Measurements from ENCODE around the gene EDC3.

EDC3 gene

DNA sequence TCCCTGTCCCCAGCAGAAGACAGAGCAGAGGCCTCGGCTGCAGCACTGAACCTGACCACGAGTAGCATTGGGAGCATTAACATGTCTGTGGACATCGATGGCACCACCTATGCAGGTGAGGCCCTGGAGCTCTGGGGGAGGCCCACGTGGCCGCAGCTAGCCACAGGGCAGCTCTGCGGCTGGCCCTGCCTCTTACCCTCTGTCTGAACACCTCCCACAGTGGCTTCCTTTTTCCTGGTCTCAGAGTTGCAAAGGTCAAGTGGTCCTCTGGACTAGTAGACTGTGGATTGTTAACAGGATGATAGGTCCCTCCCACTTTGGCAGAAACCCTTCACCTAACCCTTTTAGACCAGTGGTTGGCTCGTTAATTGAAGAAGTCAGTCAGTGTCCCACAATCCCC is 102.7 kb downstream of the EDC3 start:
- no peak overlapping the region for H3K4me3 ChIP-seq (replicated peaks; ENCODE audit: low read depth, low read length)
- DNase-seq (ENCODE audit: low read depth): no peak
- TF ChIP-seq, protein P1, sequence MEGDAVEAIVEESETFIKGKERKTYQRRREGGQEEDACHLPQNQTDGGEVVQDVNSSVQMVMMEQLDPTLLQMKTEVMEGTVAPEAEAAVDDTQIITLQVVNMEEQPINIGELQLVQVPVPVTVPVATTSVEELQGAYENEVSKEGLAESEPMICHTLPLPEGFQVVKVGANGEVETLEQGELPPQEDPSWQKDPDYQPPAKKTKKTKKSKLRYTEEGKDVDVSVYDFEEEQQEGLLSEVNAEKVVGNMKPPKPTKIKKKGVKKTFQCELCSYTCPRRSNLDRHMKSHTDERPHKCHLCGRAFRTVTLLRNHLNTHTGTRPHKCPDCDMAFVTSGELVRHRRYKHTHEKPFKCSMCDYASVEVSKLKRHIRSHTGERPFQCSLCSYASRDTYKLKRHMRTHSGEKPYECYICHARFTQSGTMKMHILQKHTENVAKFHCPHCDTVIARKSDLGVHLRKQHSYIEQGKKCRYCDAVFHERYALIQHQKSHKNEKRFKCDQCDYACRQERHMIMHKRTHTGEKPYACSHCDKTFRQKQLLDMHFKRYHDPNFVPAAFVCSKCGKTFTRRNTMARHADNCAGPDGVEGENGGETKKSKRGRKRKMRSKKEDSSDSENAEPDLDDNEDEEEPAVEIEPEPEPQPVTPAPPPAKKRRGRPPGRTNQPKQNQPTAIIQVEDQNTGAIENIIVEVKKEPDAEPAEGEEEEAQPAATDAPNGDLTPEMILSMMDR (IDR thresholded peaks at IDR 0.05; ENCODE audit: low read length, missing control alignments): no peak

DNA sequence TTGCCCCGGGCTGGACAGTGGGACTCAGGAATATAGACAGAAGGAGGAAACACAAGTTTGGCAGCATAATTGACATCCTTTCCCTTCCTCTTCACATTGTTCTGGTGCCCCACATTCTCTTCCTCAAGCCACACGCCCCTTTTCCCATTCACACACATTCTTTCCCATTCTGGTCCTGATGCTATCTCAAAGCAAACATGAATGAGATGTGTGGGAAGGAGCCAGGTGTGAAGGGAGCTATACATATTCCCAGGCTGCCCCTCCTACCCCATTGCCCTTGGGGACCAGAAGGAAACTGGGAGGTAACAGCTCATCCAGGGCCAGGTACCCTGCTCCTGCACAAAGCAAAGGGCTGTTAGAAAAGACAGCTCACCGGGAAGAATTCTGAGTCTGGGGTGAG is 103.6 kb downstream of the EDC3 start:
- no peak overlapping the region for H3K4me3 ChIP-seq (replicated peaks; ENCODE audit: low read depth, low read length)
- TF ChIP-seq, protein P1 (IDR thresholded peaks at IDR 0.05; ENCODE audit: low read length, missing control alignments): no peak
- no peak for DNase-seq (ENCODE audit: low read depth)

DNA sequence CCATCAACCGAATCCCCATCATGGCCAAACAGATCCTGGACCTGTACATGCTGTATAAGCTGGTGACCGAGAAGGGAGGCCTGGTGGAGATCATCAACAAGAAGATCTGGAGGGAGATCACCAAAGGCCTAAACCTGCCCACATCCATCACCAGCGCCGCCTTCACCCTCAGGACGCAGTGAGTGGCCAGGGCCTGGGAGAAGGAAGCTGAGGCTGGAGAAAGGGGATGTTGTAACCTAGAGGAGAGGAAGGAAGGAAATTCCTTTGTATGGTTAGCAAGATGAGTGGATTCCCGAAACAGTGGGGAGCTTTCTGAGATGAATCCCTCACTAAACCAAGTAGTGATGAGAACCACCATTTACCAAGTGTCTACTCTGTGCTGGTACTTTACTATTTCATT is 106.0 kb downstream of the EDC3 start:
- TF ChIP-seq, protein P1 (IDR thresholded peaks at IDR 0.05; ENCODE audit: low read length, missing control alignments): no peak
- peak; percentile 37 for DNase-seq (ENCODE audit: low read depth)
- no peak overlapping the region for H3K4me3 ChIP-seq (replicated peaks; ENCODE audit: low read depth, low read length)

DNA sequence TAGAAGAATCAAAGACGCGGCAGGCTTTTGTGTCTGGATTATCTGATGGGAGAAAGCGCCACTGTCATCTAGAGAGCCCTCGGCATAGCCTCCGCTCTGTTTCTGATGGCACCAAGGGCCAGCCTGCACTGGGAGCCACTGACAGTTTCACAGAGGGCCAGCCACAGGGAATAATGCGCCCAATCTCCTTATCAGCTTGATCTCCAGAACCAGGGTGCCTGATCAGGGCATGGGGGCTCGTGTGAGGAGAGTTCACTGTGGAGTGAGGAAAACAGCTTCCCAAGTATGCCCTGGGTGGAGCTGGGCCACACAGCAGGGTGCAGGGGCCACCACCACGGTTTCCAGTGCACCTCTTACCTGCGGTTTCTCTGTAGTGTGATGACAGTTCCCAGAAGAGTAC is 110.0 kb downstream of the EDC3 start:
- TF ChIP-seq, protein P1 (IDR thresholded peaks at IDR 0.05; ENCODE audit: low read length, missing control alignments): no peak
- no peak for DNase-seq (ENCODE audit: low read depth)
- no peak overlapping the region for H3K4me3 ChIP-seq (replicated peaks; ENCODE audit: low read depth, low read length)

DNA sequence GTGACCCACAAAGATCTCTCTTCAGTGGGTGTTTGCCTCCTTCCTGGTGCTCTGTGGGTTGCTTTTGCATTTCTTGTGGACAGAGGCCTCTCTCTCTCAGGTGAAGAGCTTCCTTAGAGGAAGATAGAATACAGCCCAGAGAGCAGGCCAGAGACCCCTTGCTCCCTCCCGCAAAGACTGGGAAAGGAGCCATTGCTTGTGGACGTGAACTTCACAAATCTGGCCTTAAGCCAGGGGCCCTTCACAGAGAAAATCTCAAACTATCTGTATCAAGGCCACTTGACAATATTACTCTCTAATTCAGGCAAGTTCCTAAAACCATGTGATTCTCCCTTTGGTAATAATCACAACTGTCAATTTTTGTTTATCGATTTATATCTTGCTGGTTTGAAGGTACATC is 110.6 kb downstream of the EDC3 start:
- no peak for DNase-seq (ENCODE audit: low read depth)
- no peak overlapping the region for H3K4me3 ChIP-seq (replicated peaks; ENCODE audit: low read depth, low read length)
- TF ChIP-seq, protein P1 (IDR thresholded peaks at IDR 0.05; ENCODE audit: low read length, missing control alignments): no peak

DNA sequence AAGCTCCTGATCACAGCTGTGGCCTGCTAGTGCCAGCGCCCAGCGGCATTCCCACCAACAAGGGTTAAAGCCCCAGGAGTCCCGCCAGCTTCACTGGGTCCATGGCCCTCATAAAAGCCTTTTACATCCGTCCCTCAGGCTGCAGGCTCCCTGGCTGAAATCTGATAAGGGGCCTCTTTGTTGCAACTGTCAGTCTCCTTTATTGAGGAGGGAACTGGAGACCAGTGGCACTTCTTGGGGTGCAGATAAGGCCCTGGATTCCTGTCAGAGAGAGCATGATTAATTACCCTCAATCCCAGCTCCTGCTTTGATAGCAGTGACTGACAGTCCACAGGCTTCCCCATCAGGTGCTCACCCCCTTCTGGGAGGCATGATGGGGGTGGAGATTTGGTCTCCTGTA is 111.0 kb downstream of the EDC3 start:
- TF ChIP-seq, protein P1 (IDR thresholded peaks at IDR 0.05; ENCODE audit: low read length, missing control alignments): no peak
- no peak overlapping the region for H3K4me3 ChIP-seq (replicated peaks; ENCODE audit: low read depth, low read length)
- no peak for DNase-seq (ENCODE audit: low read depth)

DNA sequence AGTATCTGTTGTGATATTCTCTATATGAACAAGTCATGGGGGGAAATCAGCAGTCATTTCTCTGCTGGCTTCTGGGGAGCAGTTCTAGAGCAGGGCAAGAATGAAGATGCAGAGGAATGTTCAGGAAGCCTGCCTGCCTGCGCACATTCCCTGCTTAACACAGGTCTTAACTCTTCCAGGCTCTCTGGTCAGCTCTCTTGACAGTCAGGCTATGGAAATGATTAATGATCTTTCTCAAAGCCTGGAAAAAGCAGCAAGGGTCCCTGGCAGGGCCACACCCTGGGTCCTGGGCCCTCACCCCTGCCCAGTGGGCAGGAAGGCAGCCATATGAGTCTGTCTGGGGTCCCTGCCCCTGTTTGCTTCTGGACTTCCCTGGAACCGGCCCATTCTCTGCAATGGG is 111.6 kb downstream of the EDC3 start:
- DNase-seq (ENCODE audit: low read depth): no peak
- TF ChIP-seq, protein P1 (IDR thresholded peaks at IDR 0.05; ENCODE audit: low read length, missing control alignments): no peak
- H3K4me3 ChIP-seq (replicated peaks; ENCODE audit: low read depth, low read length): no peak overlapping the region

Measured in fibroblast of pulmonary artery (primary cell).